HepG2 (cell line): Measurements from ENCODE around the gene SPECC1L. TPM values are rescaled to one million over a fixed set of nuclear protein-coding genes. Genes with fewer than 3 reads are reported as not detected.

Experiments used
- ETV6 ChIP-seq: sonication (generic); formaldehyde crosslinking; conservative IDR thresholded peaks from 2 replicates; pipeline ENCODE4 v1.4.0; 2020; ENCODE audit warnings: missing genetic modification reagents
- FOXM1 ChIP-seq: sonication (generic); formaldehyde crosslinking; IDR thresholded peaks from 2 replicates; pipeline ENCODE4 v1.5.0; 2020; ENCODE audit warnings: missing genetic modification reagents
- HCFC1 ChIP-seq: fragments of 150-350 bp; IDR thresholded peaks from 2 replicates; pipeline ENCODE4 v1.6.1; 2014; ENCODE audit warnings: low read depth, low read length
- KLF12 ChIP-seq: sonication (generic); formaldehyde crosslinking; IDR thresholded peaks from 2 replicates; pipeline ENCODE4 v1.4.0; 2020; ENCODE audit warnings: missing genetic modification reagents, borderline replicate concordance
- NKX3-1 ChIP-seq: sonication (generic); formaldehyde crosslinking; IDR thresholded peaks from 2 replicates; pipeline ENCODE4 v1.5.0; 2020; ENCODE audit warnings: missing genetic modification reagents
- RAD21 ChIP-seq: fragments of 450-650 bp; formaldehyde crosslinking; IDR thresholded peaks from 2 replicates; pipeline ENCODE4 v1.5.0; 2020; ENCODE audit warnings: mild to moderate bottlenecking
- SALL2 ChIP-seq: sonication (generic); formaldehyde crosslinking; IDR thresholded peaks from 2 replicates; pipeline ENCODE4 v1.8.1; 2023; ENCODE audit warnings: mild to moderate bottlenecking, missing genetic modification reagents, inconsistent platforms
- SIN3A ChIP-seq: IDR thresholded peaks from 2 replicates; pipeline ENCODE4 v1.6.1; 2011; ENCODE audit warnings: low read depth, mild to moderate bottlenecking, control low read depth, low read length, borderline replicate concordance
- SP2 ChIP-seq: sonication (generic); formaldehyde crosslinking; IDR thresholded peaks from 2 replicates; pipeline ENCODE4 v1.5.1; 2020; ENCODE audit warnings: mild to moderate bottlenecking, missing genetic modification reagents
- TARDBP ChIP-seq: sonication (generic); formaldehyde crosslinking; IDR thresholded peaks from 2 replicates; pipeline ENCODE4 v1.8.0; 2022; ENCODE audit warnings: mild to moderate bottlenecking, missing genetic modification reagents
- ZFY ChIP-seq: sonication (generic); formaldehyde crosslinking; IDR thresholded peaks from 2 replicates; pipeline ENCODE4 v1.4.0; 2020; ENCODE audit warnings: missing genetic modification reagents
- ZMYM4 ChIP-seq: sonication (generic); formaldehyde crosslinking; IDR thresholded peaks from 2 replicates; pipeline ENCODE4 v1.8.1; 2023; ENCODE audit warnings: mild to moderate bottlenecking, missing genetic modification reagents
- ZNF577 ChIP-seq: sonication (generic); formaldehyde crosslinking; IDR thresholded peaks from 2 replicates; pipeline ENCODE4 v1.4.0; 2020; ENCODE audit warnings: mild to moderate bottlenecking, low read depth, missing genetic modification reagents, borderline replicate concordance
- ZNF616 ChIP-seq: sonication (generic); formaldehyde crosslinking; IDR thresholded peaks from 2 replicates; pipeline ENCODE4 v1.5.0; 2020; ENCODE audit warnings: low read depth, mild to moderate bottlenecking, missing genetic modification reagents
- ZNF788 ChIP-seq: sonication (generic); formaldehyde crosslinking; IDR thresholded peaks from 2 replicates; pipeline ENCODE4 v1.5.0; 2020; ENCODE audit warnings: mild to moderate bottlenecking, missing genetic modification reagents, borderline replicate concordance
- ZNF816 ChIP-seq: sonication (generic); formaldehyde crosslinking; IDR thresholded peaks from 2 replicates; pipeline ENCODE4 v1.8.0; 2022; ENCODE audit warnings: missing genetic modification reagents, mild to moderate bottlenecking, borderline replicate concordance
- polyA plus RNA-seq, 8 experiments: library from polyadenylated mRNA; depleted of rRNA in 3 of 8; stranded (reverse) in 7 of 8; unstranded in 1 of 8; fragments of >200 nt; fragmentation: Illumina TruSeq in 4 of 8; extraction: Trizol in 4 of 8; gene quantifications; 2 replicates each; pipeline versions ENCODE4 v1.2.1 to v1.2.3, GENCODE V29; 2011 to 2016; ENCODE audit warnings: low read depth in 4 of 8, missing spikeins in 1 of 8, mixed read lengths in 1 of 8; ENCODE audit not compliant: insufficient read depth in 1 of 8
- total RNA-seq, 5 experiments: library from RNA; depleted of rRNA; stranded (reverse); fragments of >200 nt; fragmentation: Illumina TruSeq; extraction: Trizol; gene quantifications; 2 replicates each; pipeline ENCODE4 v1.2.3, GENCODE V29; 2016; ENCODE audit warnings: low read depth in 1 of 5
- TF ChIP-seq, protein P1 (sequence below): sonication (generic); formaldehyde crosslinking; IDR thresholded peaks from 2 replicates; pipeline ENCODE4 v1.4.0; 2020; ENCODE audit warnings: missing genetic modification reagents
- TF ChIP-seq, protein P2 (sequence below): sonication (generic); formaldehyde crosslinking; IDR thresholded peaks from 2 replicates; pipeline ENCODE4 v1.8.1; 2023; ENCODE audit warnings: mild to moderate bottlenecking, missing genetic modification reagents
- TF ChIP-seq, protein P3 (sequence below): sonication (generic); formaldehyde crosslinking; IDR thresholded peaks from 2 replicates; pipeline ENCODE4 v1.5.0; 2020; ENCODE audit warnings: mild to moderate bottlenecking, missing genetic modification reagents, borderline replicate concordance
- TF ChIP-seq, protein P4 (sequence below): sonication (generic); formaldehyde crosslinking; IDR thresholded peaks from 2 replicates; pipeline ENCODE4 v1.4.0; 2020; ENCODE audit warnings: low read depth, mild to moderate bottlenecking, missing genetic modification reagents

The SPECC1L gene
- total and polyA plus RNA-seq, 2 of the 13 experiments (the other 11 are each of a cell fraction or from before 2014, with no cell fraction given): 14.1 to 30.3 TPM

DNA sequence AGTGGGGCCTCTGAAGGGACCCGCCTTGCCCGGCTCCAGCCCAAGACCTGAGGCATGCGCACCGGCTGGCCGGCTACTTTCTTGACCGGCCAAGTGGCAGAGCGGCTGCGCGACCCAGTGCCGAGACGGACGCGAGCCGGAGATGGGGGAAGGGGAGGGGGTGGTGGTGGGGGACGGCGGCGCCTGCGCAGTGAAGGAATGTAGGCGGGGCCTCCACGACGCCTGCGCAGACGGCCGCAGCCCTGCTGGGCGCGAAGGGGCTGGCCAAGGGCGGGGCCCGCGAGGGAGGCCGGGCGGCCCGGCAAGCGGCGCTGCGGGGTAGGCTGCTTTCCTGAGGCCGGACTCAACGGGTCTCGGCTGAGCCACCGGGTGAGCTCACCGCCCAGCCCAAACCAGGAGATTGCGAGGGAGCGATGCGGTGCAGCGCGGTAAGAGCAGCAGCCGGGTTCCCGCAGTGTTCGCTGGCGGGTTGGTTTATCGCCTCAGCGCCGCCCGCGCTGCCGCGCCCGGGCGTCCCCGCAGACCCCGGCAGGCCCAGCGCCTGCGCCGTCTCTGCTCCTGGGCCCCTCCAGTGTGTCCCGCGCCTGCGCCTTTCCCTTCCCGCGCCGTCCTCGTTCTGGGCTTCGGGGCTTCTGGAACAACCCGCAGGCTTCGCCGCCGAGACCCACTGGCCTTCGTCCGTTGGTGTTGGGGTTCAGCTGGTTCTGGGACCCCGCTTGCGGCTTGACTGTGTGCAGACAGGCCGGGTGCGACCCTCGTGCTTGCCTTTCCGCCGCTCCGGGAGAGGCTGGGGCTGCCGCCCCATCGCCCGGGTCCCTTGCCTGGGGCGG lies at the start of gene SPECC1L (continued):
- TF ChIP-seq, protein P1, sequence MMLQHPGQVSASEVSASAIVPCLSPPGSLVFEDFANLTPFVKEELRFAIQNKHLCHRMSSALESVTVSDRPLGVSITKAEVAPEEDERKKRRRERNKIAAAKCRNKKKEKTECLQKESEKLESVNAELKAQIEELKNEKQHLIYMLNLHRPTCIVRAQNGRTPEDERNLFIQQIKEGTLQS (CRISPR knock-in tag): peak; percentile 11
- TF ChIP-seq ETV6 (CRISPR knock-in tag) (peak; percentile 84), ZFY (CRISPR knock-in tag) (peak; percentile 97), SALL2 (peak; percentile 72; the same call in 1 of the 2 replicates), NKX3-1 (CRISPR knock-in tag) (peak; percentile 58), FOXM1 (CRISPR knock-in tag) (no peak), ZNF577 (CRISPR knock-in tag) (no peak), ZNF816 (CRISPR knock-in tag) (peak; percentile 70; the same call in 1 of the 2 replicates), ZMYM4 (CRISPR knock-in tag) (peak; percentile 75), ZNF616 (CRISPR knock-in tag) (0 out of 2 replicates have a peak, but pooled peaks have one; percentile 33), RAD21 (CRISPR knock-in tag) (peak; percentile 67), SIN3A (peak; percentile 69; the same call in 1 of the 2 replicates), TARDBP (peak; percentile 78), ZNF788 (CRISPR knock-in tag) (peak; percentile 87; the same call in 1 of the 2 replicates), SP2 (CRISPR knock-in tag) (no peak), KLF12 (peak; percentile 91; the same call in 1 of the 2 replicates), HCFC1 (no peak)
- TF ChIP-seq, protein P2, sequence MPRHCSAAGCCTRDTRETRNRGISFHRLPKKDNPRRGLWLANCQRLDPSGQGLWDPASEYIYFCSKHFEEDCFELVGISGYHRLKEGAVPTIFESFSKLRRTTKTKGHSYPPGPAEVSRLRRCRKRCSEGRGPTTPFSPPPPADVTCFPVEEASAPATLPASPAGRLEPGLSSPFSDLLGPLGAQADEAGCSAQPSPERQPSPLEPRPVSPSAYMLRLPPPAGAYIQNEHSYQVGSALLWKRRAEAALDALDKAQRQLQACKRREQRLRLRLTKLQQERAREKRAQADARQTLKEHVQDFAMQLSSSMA: no peak
- TF ChIP-seq, protein P3, sequence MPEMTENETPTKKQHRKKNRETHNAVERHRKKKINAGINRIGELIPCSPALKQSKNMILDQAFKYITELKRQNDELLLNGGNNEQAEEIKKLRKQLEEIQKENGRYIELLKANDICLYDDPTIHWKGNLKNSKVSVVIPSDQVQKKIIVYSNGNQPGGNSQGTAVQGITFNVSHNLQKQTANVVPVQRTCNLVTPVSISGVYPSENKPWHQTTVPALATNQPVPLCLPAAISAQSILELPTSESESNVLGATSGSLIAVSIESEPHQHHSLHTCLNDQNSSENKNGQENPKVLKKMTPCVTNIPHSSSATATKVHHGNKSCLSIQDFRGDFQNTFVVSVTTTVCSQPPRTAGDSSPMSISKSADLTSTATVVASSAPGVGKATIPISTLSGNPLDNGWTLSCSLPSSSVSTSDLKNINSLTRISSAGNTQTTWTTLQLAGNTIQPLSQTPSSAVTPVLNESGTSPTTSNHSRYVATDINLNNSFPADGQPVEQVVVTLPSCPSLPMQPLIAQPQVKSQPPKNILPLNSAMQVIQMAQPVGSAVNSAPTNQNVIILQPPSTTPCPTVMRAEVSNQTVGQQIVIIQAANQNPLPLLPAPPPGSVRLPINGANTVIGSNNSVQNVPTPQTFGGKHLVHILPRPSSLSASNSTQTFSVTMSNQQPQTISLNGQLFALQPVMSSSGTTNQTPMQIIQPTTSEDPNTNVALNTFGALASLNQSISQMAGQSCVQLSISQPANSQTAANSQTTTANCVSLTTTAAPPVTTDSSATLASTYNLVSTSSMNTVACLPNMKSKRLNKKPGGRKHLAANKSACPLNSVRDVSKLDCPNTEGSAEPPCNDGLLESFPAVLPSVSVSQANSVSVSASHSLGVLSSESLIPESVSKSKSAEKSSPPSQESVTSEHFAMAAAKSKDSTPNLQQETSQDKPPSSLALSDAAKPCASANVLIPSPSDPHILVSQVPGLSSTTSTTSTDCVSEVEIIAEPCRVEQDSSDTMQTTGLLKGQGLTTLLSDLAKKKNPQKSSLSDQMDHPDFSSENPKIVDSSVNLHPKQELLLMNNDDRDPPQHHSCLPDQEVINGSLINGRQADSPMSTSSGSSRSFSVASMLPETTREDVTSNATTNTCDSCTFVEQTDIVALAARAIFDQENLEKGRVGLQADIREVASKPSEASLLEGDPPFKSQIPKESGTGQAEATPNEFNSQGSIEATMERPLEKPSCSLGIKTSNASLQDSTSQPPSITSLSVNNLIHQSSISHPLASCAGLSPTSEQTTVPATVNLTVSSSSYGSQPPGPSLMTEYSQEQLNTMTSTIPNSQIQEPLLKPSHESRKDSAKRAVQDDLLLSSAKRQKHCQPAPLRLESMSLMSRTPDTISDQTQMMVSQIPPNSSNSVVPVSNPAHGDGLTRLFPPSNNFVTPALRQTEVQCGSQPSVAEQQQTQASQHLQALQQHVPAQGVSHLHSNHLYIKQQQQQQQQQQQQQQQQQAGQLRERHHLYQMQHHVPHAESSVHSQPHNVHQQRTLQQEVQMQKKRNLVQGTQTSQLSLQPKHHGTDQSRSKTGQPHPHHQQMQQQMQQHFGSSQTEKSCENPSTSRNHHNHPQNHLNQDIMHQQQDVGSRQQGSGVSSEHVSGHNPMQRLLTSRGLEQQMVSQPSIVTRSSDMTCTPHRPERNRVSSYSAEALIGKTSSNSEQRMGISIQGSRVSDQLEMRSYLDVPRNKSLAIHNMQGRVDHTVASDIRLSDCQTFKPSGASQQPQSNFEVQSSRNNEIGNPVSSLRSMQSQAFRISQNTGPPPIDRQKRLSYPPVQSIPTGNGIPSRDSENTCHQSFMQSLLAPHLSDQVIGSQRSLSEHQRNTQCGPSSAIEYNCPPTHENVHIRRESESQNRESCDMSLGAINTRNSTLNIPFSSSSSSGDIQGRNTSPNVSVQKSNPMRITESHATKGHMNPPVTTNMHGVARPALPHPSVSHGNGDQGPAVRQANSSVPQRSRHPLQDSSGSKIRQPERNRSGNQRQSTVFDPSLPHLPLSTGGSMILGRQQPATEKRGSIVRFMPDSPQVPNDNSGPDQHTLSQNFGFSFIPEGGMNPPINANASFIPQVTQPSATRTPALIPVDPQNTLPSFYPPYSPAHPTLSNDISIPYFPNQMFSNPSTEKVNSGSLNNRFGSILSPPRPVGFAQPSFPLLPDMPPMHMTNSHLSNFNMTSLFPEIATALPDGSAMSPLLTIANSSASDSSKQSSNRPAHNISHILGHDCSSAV (CRISPR knock-in tag): peak; percentile 83; the same call in 1 of the 2 replicates
- TF ChIP-seq, protein P4, sequence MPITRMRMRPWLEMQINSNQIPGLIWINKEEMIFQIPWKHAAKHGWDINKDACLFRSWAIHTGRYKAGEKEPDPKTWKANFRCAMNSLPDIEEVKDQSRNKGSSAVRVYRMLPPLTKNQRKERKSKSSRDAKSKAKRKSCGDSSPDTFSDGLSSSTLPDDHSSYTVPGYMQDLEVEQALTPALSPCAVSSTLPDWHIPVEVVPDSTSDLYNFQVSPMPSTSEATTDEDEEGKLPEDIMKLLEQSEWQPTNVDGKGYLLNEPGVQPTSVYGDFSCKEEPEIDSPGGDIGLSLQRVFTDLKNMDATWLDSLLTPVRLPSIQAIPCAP (CRISPR knock-in tag): no peak
